Chondrocyte (in vitro differentiated cells): ENCODE data around the gene PRSS57. TPM values are rescaled to one million over a fixed set of nuclear protein-coding genes. Genes with fewer than 3 reads are reported as not detected.

Experiments used
- DNase-seq: peaks from one replicate; pipeline ENCODE4 v3.0.0; 2021; ENCODE audit warnings: mixed read lengths, low spot score
- H3K27ac Mint-ChIP-seq: one replicate; pipeline ENCODE4 v1.8.0; 2021; ENCODE audit warnings: mild to moderate bottlenecking, moderate library complexity, mixed read lengths; ENCODE audit not compliant: unreplicated experiment
- H3K27me3 Mint-ChIP-seq: 2 replicates; pipeline ENCODE4 v1.8.0; 2021; ENCODE audit warnings: low read depth, mixed read lengths
- H3K36me3 Mint-ChIP-seq: 2 replicates; pipeline ENCODE4 v1.8.0; 2021; ENCODE audit warnings: low read depth, mixed read lengths
- H3K4me1 Mint-ChIP-seq: 2 replicates; pipeline ENCODE4 v1.8.0; 2021; ENCODE audit warnings: low read depth, mild to moderate bottlenecking, mixed read lengths
- H3K4me3 Mint-ChIP-seq: one replicate; pipeline ENCODE4 v1.8.0; 2021; ENCODE audit warnings: mild to moderate bottlenecking, moderate library complexity, mixed read lengths; ENCODE audit not compliant: unreplicated experiment
- H3K9me3 Mint-ChIP-seq: 2 replicates; pipeline ENCODE4 v1.8.0; 2021; ENCODE audit warnings: low read depth, mixed read lengths
- CTCF ChIP-seq: fragments of 200-600 bp; sonication (generic); IDR thresholded peaks from 2 replicates; pipeline ENCODE4 v1.5.0; 2021; ENCODE audit warnings: antibody characterized with exemption, mild to moderate bottlenecking, moderate library complexity
- total RNA-seq: library from RNA; stranded (reverse); gene quantifications from 3 replicates; pipeline ENCODE4 v1.2.1, GENCODE V29; 2021

PRSS57 gene
- total RNA-seq, 1 donor from 2014 or later = not detected

- Mint-ChIP-seq H3K27ac (peak overlapping the region; percentile 80), H3K4me1 (peaks cover 40% of the 10 kb centered on the region), H3K36me3 (no peaks in the 10 kb centered on the region), H3K9me3 (no peaks in the 10 kb centered on the region), H3K27me3 (no peaks in the 10 kb centered on the region), H3K4me3 (peak overlapping the region; percentile 78)
- no peak for DNase-seq
- no peak for TF ChIP-seq CTCF
Measured at GRCh38 chr19:661427-662196, 33.6 kb downstream of the PRSS57 start.

- Mint-ChIP-seq H3K36me3 (no peaks in the 10 kb centered on the region), H3K27ac (peak overlapping the region; percentile 63), H3K27me3 (no peaks in the 10 kb centered on the region), H3K9me3 (no peaks in the 10 kb centered on the region), H3K4me1 (peaks cover 40% of the 10 kb centered on the region), H3K4me3 (peak overlapping the region; percentile 78)
- no peak for DNase-seq
- no peak for TF ChIP-seq CTCF
Measured at GRCh38 chr19:660793-661426, 34.3 kb downstream of the PRSS57 start.

GRCh38 chr19:658916-659839 lies 36.1 kb downstream of the PRSS57 start:
- H3K4me1 Mint-ChIP-seq = peaks cover 30% of the 10 kb centered on the region
- H3K9me3 Mint-ChIP-seq = no peaks in the 10 kb centered on the region
- H3K36me3 Mint-ChIP-seq = no peaks in the 10 kb centered on the region
- H3K27ac Mint-ChIP-seq = peak overlapping the region; percentile 17
- H3K4me3 Mint-ChIP-seq = no peak overlapping the region
- no peak for TF ChIP-seq CTCF
- no peak for DNase-seq
- H3K27me3 Mint-ChIP-seq = no peaks in the 10 kb centered on the region

- H3K4me1 Mint-ChIP-seq = peaks cover 24% of the 10 kb centered on the region
- TF ChIP-seq CTCF = no peak
- H3K4me3 Mint-ChIP-seq = no peak overlapping the region
- H3K36me3 Mint-ChIP-seq = no peaks in the 10 kb centered on the region
- DNase-seq = no peak
- no peak overlapping the region for H3K27ac Mint-ChIP-seq
- H3K27me3 Mint-ChIP-seq = no peaks in the 10 kb centered on the region
- H3K9me3 Mint-ChIP-seq = no peaks in the 10 kb centered on the region
Measured at GRCh38 chr19:658059-658839, 37.0 kb downstream of the PRSS57 start.
